Putamen (tissue), 1 donor: ENCODE results near the gene SLTM.
"Not testable (repeated sequence)": the region's sequence is repeated elsewhere in the genome, so short reads cannot be mapped to it uniquely, and the experiment has no call there.

Experiments used
- DNase-seq: peaks from one replicate; pipeline ENCODE4 v3.0.0-alpha.2; 2016; ENCODE audit warnings: low spot score

SLTM gene

GRCh38 chr15:58876306-58877106, 57.0 kb downstream of the SLTM start:
- DNase-seq = no peak

- DNase-seq = no peak
These were observed 58.1 kb downstream of the SLTM start for GRCh38 chr15:58875343-58875742.

- no peak for DNase-seq
These were observed 60.2 kb downstream of the SLTM start for GRCh38 chr15:58873267-58873666.

- no peak for DNase-seq
These were observed 63.0 kb downstream of the SLTM start for GRCh38 chr15:58870451-58870850.

- DNase-seq = no peak
These were observed 65.6 kb downstream of the SLTM start for GRCh38 chr15:58867926-58868325.

GRCh38 chr15:58865425-58865880, 68.0 kb downstream of the SLTM start:
- no peak for DNase-seq

GRCh38 chr15:58864602-58865424, 68.7 kb downstream of the SLTM start:
- DNase-seq = no peak

GRCh38 chr15:58862326-58862725, 71.2 kb downstream of the SLTM start:
- no peak for DNase-seq

GRCh38 chr15:58856621-58857020, 76.9 kb downstream of the SLTM start:
- DNase-seq = not testable (repeated sequence)

GRCh38 chr15:58856086-58856485, 77.4 kb downstream of the SLTM start:
- no peak for DNase-seq

GRCh38 chr15:58854593-58854992, 78.9 kb downstream of the SLTM start:
- DNase-seq = no peak

GRCh38 chr15:58852347-58852746, 81.1 kb downstream of the SLTM start:
- DNase-seq = no peak

- DNase-seq = not testable (repeated sequence)
These were observed 82.3 kb downstream of the SLTM start for GRCh38 chr15:58851205-58851604.

GRCh38 chr15:58842713-58843396, 90.6 kb downstream of the SLTM start:
- no peak for DNase-seq

- DNase-seq = no peak
These were observed 93.4 kb downstream of the SLTM start for GRCh38 chr15:58840048-58840447.

- DNase-seq = no peak
These were observed 94.0 kb downstream of the SLTM start for GRCh38 chr15:58839485-58839884.

- not testable (repeated sequence) for DNase-seq
These were observed 99.6 kb downstream of the SLTM start for GRCh38 chr15:58833681-58834426.

GRCh38 chr15:58830556-58830955, 102.9 kb downstream of the SLTM start:
- DNase-seq = peak; percentile 19
